ENCODE measurements around the gene ZFAND5. TPM values are rescaled to one million over a fixed set of nuclear protein-coding genes. Genes with fewer than 3 reads are reported as not detected.
A peak's percentile ranks its signal among the peaks of the same experiment; 100 is the strongest.

The ZFAND5 gene
- polyA plus RNA-seq, 1 donor from 2014 or later: 338 TPM

DNA sequence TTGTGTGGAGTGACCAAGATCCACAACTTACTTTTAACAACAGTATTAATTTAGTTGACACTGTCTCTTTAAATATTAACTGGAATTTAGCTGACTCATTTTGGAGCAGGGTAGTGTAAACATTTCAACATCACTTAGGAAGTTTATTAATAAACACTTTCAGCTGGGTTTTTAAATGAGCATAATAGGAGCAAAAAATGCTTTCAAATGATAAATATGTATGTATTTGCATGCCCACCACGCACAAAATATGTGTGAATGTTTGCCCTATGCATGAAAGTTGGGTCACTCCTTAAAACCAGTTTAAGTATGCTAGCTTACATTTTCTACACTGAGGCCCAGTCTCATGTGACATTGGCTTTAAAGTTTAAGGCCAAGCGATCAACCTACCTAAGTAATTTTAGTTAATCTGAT is 2.9 kb downstream of the ZFAND5 start:
- Histone ChIP-seq H3K36me3 (ENCODE audit: insufficient read depth, low read length) (peaks cover 9% of the 10 kb centered on the region), H3K4me2 (ENCODE audit: low read length) (peak overlapping the region; percentile 84), H3K9ac (ENCODE audit: low read length) (peak overlapping the region; percentile 98), H4K20me1 (ENCODE audit: insufficient read depth) (peaks cover 38% of the 10 kb centered on the region), H2AFZ (ENCODE audit: low read depth, low read length) (no peak overlapping the region), H3K9me2 (ENCODE audit: insufficient read depth, low read length) (no peaks in the 10 kb centered on the region), H3K9me3 (ENCODE audit: low read length) (no peaks in the 10 kb centered on the region), H3K27me3 (ENCODE audit: insufficient read depth, low read depth, low read length) (no peaks in the 10 kb centered on the region), H3K27ac (ENCODE audit: low read length) (peak overlapping the region; percentile 100), H3K79me2 (replicated peaks; ENCODE audit: insufficient read depth, low read length) (peaks cover 72% of the 10 kb centered on the region), H3K4me3 (ENCODE audit: low read length) (peak overlapping the region; percentile 81), H3F3A (ENCODE audit: insufficient read depth, low read length, poor library complexity, severe bottlenecking) (no peaks in the 10 kb centered on the region)
- TF ChIP-seq, protein P1, sequence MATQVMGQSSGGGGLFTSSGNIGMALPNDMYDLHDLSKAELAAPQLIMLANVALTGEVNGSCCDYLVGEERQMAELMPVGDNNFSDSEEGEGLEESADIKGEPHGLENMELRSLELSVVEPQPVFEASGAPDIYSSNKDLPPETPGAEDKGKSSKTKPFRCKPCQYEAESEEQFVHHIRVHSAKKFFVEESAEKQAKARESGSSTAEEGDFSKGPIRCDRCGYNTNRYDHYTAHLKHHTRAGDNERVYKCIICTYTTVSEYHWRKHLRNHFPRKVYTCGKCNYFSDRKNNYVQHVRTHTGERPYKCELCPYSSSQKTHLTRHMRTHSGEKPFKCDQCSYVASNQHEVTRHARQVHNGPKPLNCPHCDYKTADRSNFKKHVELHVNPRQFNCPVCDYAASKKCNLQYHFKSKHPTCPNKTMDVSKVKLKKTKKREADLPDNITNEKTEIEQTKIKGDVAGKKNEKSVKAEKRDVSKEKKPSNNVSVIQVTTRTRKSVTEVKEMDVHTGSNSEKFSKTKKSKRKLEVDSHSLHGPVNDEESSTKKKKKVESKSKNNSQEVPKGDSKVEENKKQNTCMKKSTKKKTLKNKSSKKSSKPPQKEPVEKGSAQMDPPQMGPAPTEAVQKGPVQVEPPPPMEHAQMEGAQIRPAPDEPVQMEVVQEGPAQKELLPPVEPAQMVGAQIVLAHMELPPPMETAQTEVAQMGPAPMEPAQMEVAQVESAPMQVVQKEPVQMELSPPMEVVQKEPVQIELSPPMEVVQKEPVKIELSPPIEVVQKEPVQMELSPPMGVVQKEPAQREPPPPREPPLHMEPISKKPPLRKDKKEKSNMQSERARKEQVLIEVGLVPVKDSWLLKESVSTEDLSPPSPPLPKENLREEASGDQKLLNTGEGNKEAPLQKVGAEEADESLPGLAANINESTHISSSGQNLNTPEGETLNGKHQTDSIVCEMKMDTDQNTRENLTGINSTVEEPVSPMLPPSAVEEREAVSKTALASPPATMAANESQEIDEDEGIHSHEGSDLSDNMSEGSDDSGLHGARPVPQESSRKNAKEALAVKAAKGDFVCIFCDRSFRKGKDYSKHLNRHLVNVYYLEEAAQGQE (IDR thresholded peaks at IDR 0.05; ENCODE audit: borderline replicate concordance): no peak
- TF ChIP-seq MXI1 (conservative IDR thresholded peaks at IDR 0.05; ENCODE audit: poor library complexity, severe bottlenecking) (no peak), EP300 (conservative IDR thresholded peaks at IDR 0.05; ENCODE audit: poor library complexity, severe bottlenecking) (no peak), TAF1 (IDR thresholded peaks at IDR 0.05; ENCODE audit: low read depth) (no peak), EZH2 (IDR thresholded peaks at IDR 0.05; ENCODE audit: borderline replicate concordance, insufficient read depth, low read length, poor library complexity, severe bottlenecking) (no peak), POLR2AphosphoS5 (IDR thresholded peaks at IDR 0.05) (no peak), RAD21 (conservative IDR thresholded peaks at IDR 0.05) (no peak), SMC3 (conservative IDR thresholded peaks at IDR 0.05; ENCODE audit: poor library complexity) (no peak)
- TF ChIP-seq, protein P2, sequence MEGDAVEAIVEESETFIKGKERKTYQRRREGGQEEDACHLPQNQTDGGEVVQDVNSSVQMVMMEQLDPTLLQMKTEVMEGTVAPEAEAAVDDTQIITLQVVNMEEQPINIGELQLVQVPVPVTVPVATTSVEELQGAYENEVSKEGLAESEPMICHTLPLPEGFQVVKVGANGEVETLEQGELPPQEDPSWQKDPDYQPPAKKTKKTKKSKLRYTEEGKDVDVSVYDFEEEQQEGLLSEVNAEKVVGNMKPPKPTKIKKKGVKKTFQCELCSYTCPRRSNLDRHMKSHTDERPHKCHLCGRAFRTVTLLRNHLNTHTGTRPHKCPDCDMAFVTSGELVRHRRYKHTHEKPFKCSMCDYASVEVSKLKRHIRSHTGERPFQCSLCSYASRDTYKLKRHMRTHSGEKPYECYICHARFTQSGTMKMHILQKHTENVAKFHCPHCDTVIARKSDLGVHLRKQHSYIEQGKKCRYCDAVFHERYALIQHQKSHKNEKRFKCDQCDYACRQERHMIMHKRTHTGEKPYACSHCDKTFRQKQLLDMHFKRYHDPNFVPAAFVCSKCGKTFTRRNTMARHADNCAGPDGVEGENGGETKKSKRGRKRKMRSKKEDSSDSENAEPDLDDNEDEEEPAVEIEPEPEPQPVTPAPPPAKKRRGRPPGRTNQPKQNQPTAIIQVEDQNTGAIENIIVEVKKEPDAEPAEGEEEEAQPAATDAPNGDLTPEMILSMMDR (IDR thresholded peaks at IDR 0.05; ENCODE audit: poor library complexity, severe bottlenecking): no peak

DNA sequence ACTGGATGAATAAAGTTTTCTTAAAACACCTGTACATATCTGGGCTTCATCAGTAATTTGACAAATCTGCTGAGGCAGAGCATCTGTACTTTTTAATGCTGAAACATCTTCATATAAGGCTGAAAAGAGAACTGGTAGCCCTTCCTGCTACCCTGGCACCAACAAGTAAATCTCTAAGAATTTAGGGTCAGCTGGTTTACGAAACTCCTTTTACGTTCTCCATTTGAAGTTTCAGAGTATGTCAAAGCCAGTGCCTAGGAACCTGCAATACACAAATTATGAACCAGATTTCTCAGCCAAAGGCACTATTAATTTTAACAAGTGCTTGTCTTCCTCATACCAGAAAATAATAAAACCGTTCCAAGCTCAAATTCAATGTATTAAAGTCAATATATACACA is 3.8 kb downstream of the ZFAND5 start:
- Histone ChIP-seq H3K4me2 (ENCODE audit: low read length) (peak overlapping the region; percentile 84), H4K20me1 (ENCODE audit: insufficient read depth) (peaks cover 43% of the 10 kb centered on the region), H3K27me3 (ENCODE audit: insufficient read depth, low read depth, low read length) (no peaks in the 10 kb centered on the region), H3K9ac (ENCODE audit: low read length) (peak overlapping the region; percentile 0), H3F3A (ENCODE audit: insufficient read depth, low read length, poor library complexity, severe bottlenecking) (no peaks in the 10 kb centered on the region), H3K9me3 (ENCODE audit: low read length) (no peaks in the 10 kb centered on the region), H2AFZ (ENCODE audit: low read depth, low read length) (no peak overlapping the region), H3K36me3 (ENCODE audit: insufficient read depth, low read length) (peaks cover 9% of the 10 kb centered on the region), H3K4me3 (ENCODE audit: low read length) (peak overlapping the region; percentile 81), H3K27ac (ENCODE audit: low read length) (no peak overlapping the region), H3K79me2 (replicated peaks; ENCODE audit: insufficient read depth, low read length) (peaks cover 81% of the 10 kb centered on the region), H3K9me2 (ENCODE audit: insufficient read depth, low read length) (no peaks in the 10 kb centered on the region)
- TF ChIP-seq, protein P1 (IDR thresholded peaks at IDR 0.05; ENCODE audit: borderline replicate concordance): no peak
- TF ChIP-seq SMC3 (conservative IDR thresholded peaks at IDR 0.05; ENCODE audit: poor library complexity) (no peak), TAF1 (IDR thresholded peaks at IDR 0.05; ENCODE audit: low read depth) (no peak), POLR2AphosphoS5 (IDR thresholded peaks at IDR 0.05) (no peak), MXI1 (conservative IDR thresholded peaks at IDR 0.05; ENCODE audit: poor library complexity, severe bottlenecking) (no peak), RAD21 (conservative IDR thresholded peaks at IDR 0.05) (no peak), EP300 (conservative IDR thresholded peaks at IDR 0.05; ENCODE audit: poor library complexity, severe bottlenecking) (no peak), EZH2 (IDR thresholded peaks at IDR 0.05; ENCODE audit: borderline replicate concordance, insufficient read depth, low read length, poor library complexity, severe bottlenecking) (no peak)
- TF ChIP-seq, protein P2 (IDR thresholded peaks at IDR 0.05; ENCODE audit: poor library complexity, severe bottlenecking): no peak

Measured in neural cell (in vitro differentiated cells).